ENCODE data around the gene DRD2.

Gene DRD2

DNA sequence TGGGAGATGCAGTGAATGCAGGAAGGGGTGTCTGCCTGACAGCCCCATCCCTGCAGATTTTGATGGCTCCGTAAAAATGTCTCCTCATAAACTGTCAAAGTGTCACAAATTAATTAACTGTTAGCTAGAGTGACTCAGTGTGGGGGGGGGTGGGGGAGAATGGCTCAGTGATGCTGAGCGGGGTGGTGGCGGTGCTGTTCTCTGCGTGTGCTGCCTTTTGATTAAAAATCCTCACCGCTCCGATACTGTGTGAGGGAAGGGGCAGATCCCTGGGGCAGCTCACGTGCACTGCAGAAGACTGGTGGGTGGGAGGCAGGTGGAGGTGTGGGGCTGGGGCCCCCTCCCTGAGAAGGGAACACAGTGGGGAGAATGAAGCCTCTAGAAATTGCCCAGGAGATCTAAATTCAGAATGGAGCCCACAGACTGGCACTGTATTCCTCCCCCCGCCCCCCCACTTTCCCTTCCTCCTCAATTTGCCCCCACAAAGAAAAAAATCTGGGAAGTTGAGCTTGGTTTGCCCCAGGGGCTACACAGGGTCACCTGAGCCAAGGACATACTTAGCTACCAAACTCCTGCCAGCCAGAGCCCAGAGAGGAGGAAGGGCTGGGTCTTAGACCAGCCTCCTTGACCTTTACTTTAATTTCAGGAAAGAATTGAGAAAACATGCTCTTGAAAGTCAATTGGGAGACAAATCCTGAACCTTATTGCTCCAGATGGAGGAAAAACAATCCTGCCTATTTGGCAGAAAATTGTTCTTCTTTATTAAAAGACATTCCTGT is 39.8 kb downstream of the DRD2 start:
- no peaks in the 10 kb centered on the region for H3K79me2 ChIP-seq
- H3K4me3 ChIP-seq (ENCODE audit: low read depth, low read length) = no peak overlapping the region
- no peak overlapping the region for H3K27ac ChIP-seq
- H3K4me1 ChIP-seq = no peaks in the 10 kb centered on the region
- H3K36me3 ChIP-seq (ENCODE audit: control insufficient read depth, insufficient read depth, low read length) = no peaks in the 10 kb centered on the region
- no peak overlapping the region for H2AFZ ChIP-seq
- no peak overlapping the region for H3K9ac ChIP-seq
- TF ChIP-seq, protein P1, sequence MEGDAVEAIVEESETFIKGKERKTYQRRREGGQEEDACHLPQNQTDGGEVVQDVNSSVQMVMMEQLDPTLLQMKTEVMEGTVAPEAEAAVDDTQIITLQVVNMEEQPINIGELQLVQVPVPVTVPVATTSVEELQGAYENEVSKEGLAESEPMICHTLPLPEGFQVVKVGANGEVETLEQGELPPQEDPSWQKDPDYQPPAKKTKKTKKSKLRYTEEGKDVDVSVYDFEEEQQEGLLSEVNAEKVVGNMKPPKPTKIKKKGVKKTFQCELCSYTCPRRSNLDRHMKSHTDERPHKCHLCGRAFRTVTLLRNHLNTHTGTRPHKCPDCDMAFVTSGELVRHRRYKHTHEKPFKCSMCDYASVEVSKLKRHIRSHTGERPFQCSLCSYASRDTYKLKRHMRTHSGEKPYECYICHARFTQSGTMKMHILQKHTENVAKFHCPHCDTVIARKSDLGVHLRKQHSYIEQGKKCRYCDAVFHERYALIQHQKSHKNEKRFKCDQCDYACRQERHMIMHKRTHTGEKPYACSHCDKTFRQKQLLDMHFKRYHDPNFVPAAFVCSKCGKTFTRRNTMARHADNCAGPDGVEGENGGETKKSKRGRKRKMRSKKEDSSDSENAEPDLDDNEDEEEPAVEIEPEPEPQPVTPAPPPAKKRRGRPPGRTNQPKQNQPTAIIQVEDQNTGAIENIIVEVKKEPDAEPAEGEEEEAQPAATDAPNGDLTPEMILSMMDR (IDR thresholded peaks at IDR 0.05) = no peak
- H3K4me2 ChIP-seq (ENCODE audit: low read length) = no peak overlapping the region
- H3K9me3 ChIP-seq (ENCODE audit: control insufficient read depth, low read length) = no peaks in the 10 kb centered on the region
- H3K27me3 ChIP-seq (ENCODE audit: control insufficient read depth, insufficient read depth, low read length) = no peaks in the 10 kb centered on the region

DNA sequence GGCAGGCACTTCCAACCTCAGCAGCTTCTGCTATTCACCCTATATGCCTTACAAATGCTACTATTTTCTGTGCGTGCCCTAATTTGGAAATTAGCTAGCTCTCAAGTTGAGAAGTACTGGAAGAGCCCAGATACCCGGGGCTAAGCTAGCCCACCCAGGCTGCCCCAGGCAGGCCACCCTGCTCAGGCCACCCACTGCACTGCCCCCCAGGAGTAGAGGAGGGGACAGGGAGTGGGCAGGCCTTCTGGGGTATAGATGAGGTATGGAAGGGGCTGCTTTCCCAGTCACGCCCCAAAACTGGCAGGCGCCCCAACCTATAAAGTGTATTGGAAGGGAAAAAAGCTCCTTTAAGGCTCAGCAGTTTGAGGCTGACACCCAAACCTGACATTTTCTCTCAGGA is 43.5 kb downstream of the DRD2 start:
- Histone ChIP-seq H3K79me2 (no peaks in the 10 kb centered on the region), H3K4me1 (no peaks in the 10 kb centered on the region), H3K9ac (no peak overlapping the region), H3K4me2 (ENCODE audit: low read length) (no peak overlapping the region), H3K36me3 (ENCODE audit: control insufficient read depth, insufficient read depth, low read length) (no peaks in the 10 kb centered on the region), H3K27me3 (ENCODE audit: control insufficient read depth, insufficient read depth, low read length) (no peaks in the 10 kb centered on the region), H2AFZ (no peak overlapping the region), H3K4me3 (ENCODE audit: low read depth, low read length) (no peak overlapping the region), H3K9me3 (ENCODE audit: control insufficient read depth, low read length) (no peaks in the 10 kb centered on the region), H3K27ac (no peak overlapping the region)
- TF ChIP-seq, protein P1 (IDR thresholded peaks at IDR 0.05) = no peak

- Histone ChIP-seq H3K4me3 (ENCODE audit: low read depth, low read length) (no peak overlapping the region), H3K79me2 (no peaks in the 10 kb centered on the region), H3K9me3 (ENCODE audit: control insufficient read depth, low read length) (no peaks in the 10 kb centered on the region), H3K9ac (no peak overlapping the region), H2AFZ (no peak overlapping the region), H3K36me3 (ENCODE audit: control insufficient read depth, insufficient read depth, low read length) (no peaks in the 10 kb centered on the region), H3K4me1 (no peaks in the 10 kb centered on the region), H3K27me3 (ENCODE audit: control insufficient read depth, insufficient read depth, low read length) (no peaks in the 10 kb centered on the region), H3K4me2 (ENCODE audit: low read length) (no peak overlapping the region), H3K27ac (no peak overlapping the region)
- TF ChIP-seq, protein P1 (IDR thresholded peaks at IDR 0.05) = no peak
Measured at GRCh38 chr11:113426686-113427085, 48.5 kb downstream of the DRD2 start.

GRCh38 chr11:113420808-113421207 is 54.4 kb downstream of the DRD2 start:
- no peak overlapping the region for H3K4me2 ChIP-seq (ENCODE audit: low read length)
- H3K9ac ChIP-seq = no peak overlapping the region
- no peak overlapping the region for H3K27ac ChIP-seq
- H3K79me2 ChIP-seq = no peaks in the 10 kb centered on the region
- H3K4me1 ChIP-seq = no peaks in the 10 kb centered on the region
- H3K9me3 ChIP-seq (ENCODE audit: control insufficient read depth, low read length) = no peaks in the 10 kb centered on the region
- H3K36me3 ChIP-seq (ENCODE audit: control insufficient read depth, insufficient read depth, low read length) = no peaks in the 10 kb centered on the region
- H3K27me3 ChIP-seq (ENCODE audit: control insufficient read depth, insufficient read depth, low read length) = no peaks in the 10 kb centered on the region
- no peak overlapping the region for H3K4me3 ChIP-seq (ENCODE audit: low read depth, low read length)
- H2AFZ ChIP-seq = no peak overlapping the region
- TF ChIP-seq, protein P1 (IDR thresholded peaks at IDR 0.05) = no peak

- H3K79me2 ChIP-seq = no peaks in the 10 kb centered on the region
- H3K9ac ChIP-seq = no peak overlapping the region
- H3K4me3 ChIP-seq (ENCODE audit: low read depth, low read length) = no peak overlapping the region
- H3K4me1 ChIP-seq = no peaks in the 10 kb centered on the region
- no peaks in the 10 kb centered on the region for H3K27me3 ChIP-seq (ENCODE audit: control insufficient read depth, insufficient read depth, low read length)
- H3K9me3 ChIP-seq (ENCODE audit: control insufficient read depth, low read length) = no peaks in the 10 kb centered on the region
- H3K4me2 ChIP-seq (ENCODE audit: low read length) = no peak overlapping the region
- TF ChIP-seq, protein P1 (IDR thresholded peaks at IDR 0.05) = no peak
- no peak overlapping the region for H2AFZ ChIP-seq
- no peak overlapping the region for H3K27ac ChIP-seq
- no peaks in the 10 kb centered on the region for H3K36me3 ChIP-seq (ENCODE audit: control insufficient read depth, insufficient read depth, low read length)
Measured at GRCh38 chr11:113419454-113420003, 55.7 kb downstream of the DRD2 start.
